ENCODE data around the gene CPED1.

The CPED1 gene

GRCh38 chr7:121012170-121012874, 23.8 kb downstream of the CPED1 start:
- Mint-ChIP-seq H3K4me1 (ENCODE audit: low read depth) (no peaks in the 10 kb centered on the region), H3K9me3 (no peaks in the 10 kb centered on the region), H3K36me3 (ENCODE audit: low read depth) (no peaks in the 10 kb centered on the region), H3K27ac (no peak overlapping the region), H3K4me3 (no peak overlapping the region), H3K27me3 (ENCODE audit: low read depth) (peaks cover 22% of the 10 kb centered on the region)

GRCh38 chr7:121012919-121013318, 24.4 kb downstream of the CPED1 start:
- Mint-ChIP-seq H3K27me3 (ENCODE audit: low read depth) (peaks cover 22% of the 10 kb centered on the region), H3K9me3 (no peaks in the 10 kb centered on the region), H3K36me3 (ENCODE audit: low read depth) (no peaks in the 10 kb centered on the region), H3K4me3 (no peak overlapping the region), H3K4me1 (ENCODE audit: low read depth) (no peaks in the 10 kb centered on the region), H3K27ac (no peak overlapping the region)

- Mint-ChIP-seq H3K9me3 (no peaks in the 10 kb centered on the region), H3K4me3 (no peak overlapping the region), H3K36me3 (ENCODE audit: low read depth) (no peaks in the 10 kb centered on the region), H3K27ac (no peak overlapping the region), H3K4me1 (ENCODE audit: low read depth) (no peaks in the 10 kb centered on the region), H3K27me3 (ENCODE audit: low read depth) (peaks cover 18% of the 10 kb centered on the region)
Observed at GRCh38 chr7:121015560-121015959, 27.0 kb downstream of the CPED1 start.

GRCh38 chr7:121016966-121017365, 28.5 kb downstream of the CPED1 start:
- H3K27ac Mint-ChIP-seq: no peak overlapping the region
- peaks cover 18% of the 10 kb centered on the region for H3K27me3 Mint-ChIP-seq (ENCODE audit: low read depth)
- no peak overlapping the region for H3K4me3 Mint-ChIP-seq
- H3K9me3 Mint-ChIP-seq: no peaks in the 10 kb centered on the region
- no peaks in the 10 kb centered on the region for H3K4me1 Mint-ChIP-seq (ENCODE audit: low read depth)
- H3K36me3 Mint-ChIP-seq (ENCODE audit: low read depth): no peaks in the 10 kb centered on the region

- H3K4me3 Mint-ChIP-seq: no peak overlapping the region
- H3K27ac Mint-ChIP-seq: no peak overlapping the region
- no peaks in the 10 kb centered on the region for H3K9me3 Mint-ChIP-seq
- H3K27me3 Mint-ChIP-seq (ENCODE audit: low read depth): peaks cover 18% of the 10 kb centered on the region
- H3K4me1 Mint-ChIP-seq (ENCODE audit: low read depth): no peaks in the 10 kb centered on the region
- no peaks in the 10 kb centered on the region for H3K36me3 Mint-ChIP-seq (ENCODE audit: low read depth)
Observed at GRCh38 chr7:121017586-121017985, 29.1 kb downstream of the CPED1 start.

- no peaks in the 10 kb centered on the region for H3K4me1 Mint-ChIP-seq (ENCODE audit: low read depth)
- no peak overlapping the region for H3K27ac Mint-ChIP-seq
Observed at GRCh38 chr7:121019018-121019417, 30.5 kb downstream of the CPED1 start.

GRCh38 chr7:121020249-121020988, 31.9 kb downstream of the CPED1 start:
- no peak overlapping the region for H3K27ac Mint-ChIP-seq

More at GRCh38 chr7:121019018-121019417, 30.5 kb downstream of the CPED1 start:
- no peaks in the 10 kb centered on the region for H3K9me3 Mint-ChIP-seq
- H3K4me3 Mint-ChIP-seq: no peak overlapping the region
- peaks cover 13% of the 10 kb centered on the region for H3K27me3 Mint-ChIP-seq (ENCODE audit: low read depth)
- no peaks in the 10 kb centered on the region for H3K36me3 Mint-ChIP-seq (ENCODE audit: low read depth)

GRCh38 chr7:121020989-121021969, 32.8 kb downstream of the CPED1 start:
- H3K4me1 Mint-ChIP-seq (ENCODE audit: low read depth): no peaks in the 10 kb centered on the region
- H3K27ac Mint-ChIP-seq: no peak overlapping the region
- H3K27me3 Mint-ChIP-seq (ENCODE audit: low read depth): peaks cover 11% of the 10 kb centered on the region
- no peaks in the 10 kb centered on the region for H3K9me3 Mint-ChIP-seq
- no peaks in the 10 kb centered on the region for H3K36me3 Mint-ChIP-seq (ENCODE audit: low read depth)
- no peak overlapping the region for H3K4me3 Mint-ChIP-seq

More at GRCh38 chr7:121020249-121020988, 31.9 kb downstream of the CPED1 start:
- Mint-ChIP-seq H3K36me3 (ENCODE audit: low read depth) (no peaks in the 10 kb centered on the region), H3K4me1 (ENCODE audit: low read depth) (no peaks in the 10 kb centered on the region), H3K27me3 (ENCODE audit: low read depth) (peaks cover 6% of the 10 kb centered on the region), H3K9me3 (no peaks in the 10 kb centered on the region), H3K4me3 (no peak overlapping the region)

- Mint-ChIP-seq H3K36me3 (ENCODE audit: low read depth) (no peaks in the 10 kb centered on the region), H3K4me3 (no peak overlapping the region), H3K27me3 (ENCODE audit: low read depth) (peaks cover 11% of the 10 kb centered on the region), H3K9me3 (no peaks in the 10 kb centered on the region), H3K4me1 (ENCODE audit: low read depth) (no peaks in the 10 kb centered on the region), H3K27ac (no peak overlapping the region)
Observed at GRCh38 chr7:121023194-121023593, 34.7 kb downstream of the CPED1 start.

- H3K36me3 Mint-ChIP-seq (ENCODE audit: low read depth): no peaks in the 10 kb centered on the region
- no peaks in the 10 kb centered on the region for H3K9me3 Mint-ChIP-seq
- no peak overlapping the region for H3K27ac Mint-ChIP-seq
- no peaks in the 10 kb centered on the region for H3K4me1 Mint-ChIP-seq (ENCODE audit: low read depth)
- no peak overlapping the region for H3K4me3 Mint-ChIP-seq
- H3K27me3 Mint-ChIP-seq (ENCODE audit: low read depth): peaks cover 11% of the 10 kb centered on the region
Observed at GRCh38 chr7:121023683-121024511, 35.4 kb downstream of the CPED1 start.

GRCh38 chr7:121024611-121025010, 36.1 kb downstream of the CPED1 start:
- Mint-ChIP-seq H3K27me3 (ENCODE audit: low read depth) (peaks cover 11% of the 10 kb centered on the region), H3K9me3 (no peaks in the 10 kb centered on the region), H3K4me3 (no peak overlapping the region), H3K36me3 (ENCODE audit: low read depth) (no peaks in the 10 kb centered on the region), H3K4me1 (ENCODE audit: low read depth) (no peaks in the 10 kb centered on the region), H3K27ac (no peak overlapping the region)

- Mint-ChIP-seq H3K4me3 (no peak overlapping the region), H3K27ac (no peak overlapping the region), H3K4me1 (ENCODE audit: low read depth) (no peaks in the 10 kb centered on the region), H3K36me3 (ENCODE audit: low read depth) (no peaks in the 10 kb centered on the region), H3K9me3 (no peaks in the 10 kb centered on the region), H3K27me3 (ENCODE audit: low read depth) (peaks cover 11% of the 10 kb centered on the region)
Observed at GRCh38 chr7:121026159-121026558, 37.6 kb downstream of the CPED1 start.

- H3K4me3 Mint-ChIP-seq: no peak overlapping the region
- no peaks in the 10 kb centered on the region for H3K4me1 Mint-ChIP-seq (ENCODE audit: low read depth)
- H3K36me3 Mint-ChIP-seq (ENCODE audit: low read depth): no peaks in the 10 kb centered on the region
- no peaks in the 10 kb centered on the region for H3K9me3 Mint-ChIP-seq
- H3K27ac Mint-ChIP-seq: no peak overlapping the region
- H3K27me3 Mint-ChIP-seq (ENCODE audit: low read depth): peaks cover 11% of the 10 kb centered on the region
Observed at GRCh38 chr7:121026577-121027111, 38.1 kb downstream of the CPED1 start.

Measured in T-helper 1 cell treated with Interleukin-12 subunit alpha and Interleukin-12 subunit beta and Interleukin-4 antibody, amounts not matched to agents 30 μg/mL and 1 μg/mL, for 36 hours (primary cell).